CD4-positive, alpha-beta T cell treated with Interleukin-15 for 1 hour (primary cell): ENCODE data around the gene S100A8.
"Not testable (repeated sequence)": the region's sequence is repeated elsewhere in the genome, so short reads cannot be mapped to it uniquely, and the experiment has no call there.

Experiments used
- DNase-seq: peaks from one replicate; pipeline ENCODE4 v3.0.0-alpha.2; 2020

The S100A8 gene

GRCh38 chr1:153390938-153391710 is at the start of gene S100A8:
Gene S100A8, minus strand, starts transcription at chr1:153391073. Its CDS starts 538 bp downstream, at chr1:153390535.
- peak; percentile 51 for DNase-seq

GRCh38 chr1:153439273-153439672 is 48.4 kb upstream of the S100A8 start:
- no peak for DNase-seq

GRCh38 chr1:153438599-153438998 is 47.7 kb upstream of the S100A8 start:
- no peak for DNase-seq

- DNase-seq = no peak
Measured at GRCh38 chr1:153437236-153437635, 46.4 kb upstream of the S100A8 start.

GRCh38 chr1:153434746-153435455 is 44.0 kb upstream of the S100A8 start:
- no peak for DNase-seq

- no peak for DNase-seq
Measured at GRCh38 chr1:153432874-153433681, 42.2 kb upstream of the S100A8 start.

GRCh38 chr1:153431928-153432327 is 41.1 kb upstream of the S100A8 start:
- no peak for DNase-seq

- no peak for DNase-seq
Measured at GRCh38 chr1:153431427-153431826, 40.6 kb upstream of the S100A8 start.

GRCh38 chr1:153431002-153431401 is 40.1 kb upstream of the S100A8 start:
- no peak for DNase-seq

- no peak for DNase-seq
Measured at GRCh38 chr1:153430561-153430960, 39.7 kb upstream of the S100A8 start.

- no peak for DNase-seq
Measured at GRCh38 chr1:153430166-153430553, 39.3 kb upstream of the S100A8 start.

- DNase-seq = no peak
Measured at GRCh38 chr1:153429266-153430165, 38.6 kb upstream of the S100A8 start.

- DNase-seq = no peak
Measured at GRCh38 chr1:153428791-153429190, 37.9 kb upstream of the S100A8 start.

GRCh38 chr1:153428073-153428638 is 37.3 kb upstream of the S100A8 start:
- DNase-seq = no peak

- DNase-seq = no peak
Measured at GRCh38 chr1:153426809-153427208, 35.9 kb upstream of the S100A8 start.

- peak; percentile 23 for DNase-seq
Measured at GRCh38 chr1:153422450-153423068, 31.7 kb upstream of the S100A8 start.

GRCh38 chr1:153420306-153420705 is 29.4 kb upstream of the S100A8 start:
- no peak for DNase-seq

- not testable (repeated sequence) for DNase-seq
Measured at GRCh38 chr1:153419436-153419793, 28.5 kb upstream of the S100A8 start.

GRCh38 chr1:153418758-153419435 is 28.0 kb upstream of the S100A8 start:
- not testable (repeated sequence) for DNase-seq

- no peak for DNase-seq
Measured at GRCh38 chr1:153417136-153417888, 26.4 kb upstream of the S100A8 start.
